ENCODE measurements around the gene MCM8.

DNA sequence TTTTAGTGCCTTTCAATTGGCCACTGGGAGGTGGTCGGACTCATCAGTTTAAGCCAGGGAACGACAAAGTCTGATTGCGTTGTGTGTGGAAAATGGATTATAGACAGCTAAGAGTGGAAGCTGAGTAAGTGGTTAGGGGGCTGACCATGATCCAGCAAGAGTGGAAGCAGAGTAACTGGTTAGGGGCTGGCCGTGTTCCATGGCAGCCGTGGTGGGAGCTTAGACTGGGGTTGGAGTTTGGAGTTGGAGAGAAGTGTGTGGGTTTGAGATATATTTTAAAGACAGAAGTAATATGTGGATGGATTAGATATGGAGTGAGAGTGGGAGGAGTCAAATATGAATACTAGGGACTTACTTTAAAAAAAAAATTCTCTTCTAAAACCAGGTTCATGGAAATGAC lies 61.7 kb downstream of the MCM8 start:
- TF ChIP-seq, protein P1, sequence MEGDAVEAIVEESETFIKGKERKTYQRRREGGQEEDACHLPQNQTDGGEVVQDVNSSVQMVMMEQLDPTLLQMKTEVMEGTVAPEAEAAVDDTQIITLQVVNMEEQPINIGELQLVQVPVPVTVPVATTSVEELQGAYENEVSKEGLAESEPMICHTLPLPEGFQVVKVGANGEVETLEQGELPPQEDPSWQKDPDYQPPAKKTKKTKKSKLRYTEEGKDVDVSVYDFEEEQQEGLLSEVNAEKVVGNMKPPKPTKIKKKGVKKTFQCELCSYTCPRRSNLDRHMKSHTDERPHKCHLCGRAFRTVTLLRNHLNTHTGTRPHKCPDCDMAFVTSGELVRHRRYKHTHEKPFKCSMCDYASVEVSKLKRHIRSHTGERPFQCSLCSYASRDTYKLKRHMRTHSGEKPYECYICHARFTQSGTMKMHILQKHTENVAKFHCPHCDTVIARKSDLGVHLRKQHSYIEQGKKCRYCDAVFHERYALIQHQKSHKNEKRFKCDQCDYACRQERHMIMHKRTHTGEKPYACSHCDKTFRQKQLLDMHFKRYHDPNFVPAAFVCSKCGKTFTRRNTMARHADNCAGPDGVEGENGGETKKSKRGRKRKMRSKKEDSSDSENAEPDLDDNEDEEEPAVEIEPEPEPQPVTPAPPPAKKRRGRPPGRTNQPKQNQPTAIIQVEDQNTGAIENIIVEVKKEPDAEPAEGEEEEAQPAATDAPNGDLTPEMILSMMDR (IDR thresholded peaks at IDR 0.05), result no peak
- no peak for TF ChIP-seq POLR2AphosphoS5 (IDR thresholded peaks at IDR 0.05)
